Gastrocnemius medialis (tissue), 4 donors: ENCODE results near the gene RIOK2.

Source experiments
- POLR2A ChIP-seq, 2 donors: fragments of 450-650 bp; IDR thresholded peaks; one replicate each; pipeline ENCODE4 v1.6.1; 2017; ENCODE audit warnings: antibody characterized with exemption in 2 of 2, mild to moderate bottlenecking in 2 of 2, moderate library complexity in 2 of 2
- TF ChIP-seq, protein P1 (sequence below), 5 experiments: fragments of 450-650 bp in 3 of 5; fragments of 200-600 bp in 2 of 5; sonication (generic) in 2 of 5; IDR thresholded peaks in 4 of 5; conservative IDR thresholded peaks in 1 of 5; 1 replicate in 4 of 5; 2 replicates in 1 of 5; pipeline ENCODE4 v1.5.1; 2016 to 2019; ENCODE audit warnings: antibody characterized with exemption in 5 of 5, mild to moderate bottlenecking in 3 of 5, moderate library complexity in 3 of 5

DNA sequence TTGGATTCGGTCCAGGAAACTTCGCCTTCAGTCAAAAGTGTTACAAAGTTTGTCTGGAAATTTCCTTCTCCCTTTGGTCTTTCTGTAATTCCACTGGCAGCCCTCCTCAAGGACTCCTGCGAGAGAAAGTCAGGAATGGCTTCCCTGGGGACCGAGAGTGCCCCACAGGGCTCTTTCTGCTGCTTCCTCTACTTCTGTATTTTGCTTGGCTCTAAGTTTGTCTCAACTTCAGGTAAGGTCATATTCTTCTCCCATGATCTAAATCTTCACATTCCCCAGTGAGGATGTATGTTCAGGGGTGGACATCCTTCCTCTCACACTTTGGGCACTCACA, 10.3 kb upstream of the RIOK2 start:
- TF ChIP-seq, protein P1, sequence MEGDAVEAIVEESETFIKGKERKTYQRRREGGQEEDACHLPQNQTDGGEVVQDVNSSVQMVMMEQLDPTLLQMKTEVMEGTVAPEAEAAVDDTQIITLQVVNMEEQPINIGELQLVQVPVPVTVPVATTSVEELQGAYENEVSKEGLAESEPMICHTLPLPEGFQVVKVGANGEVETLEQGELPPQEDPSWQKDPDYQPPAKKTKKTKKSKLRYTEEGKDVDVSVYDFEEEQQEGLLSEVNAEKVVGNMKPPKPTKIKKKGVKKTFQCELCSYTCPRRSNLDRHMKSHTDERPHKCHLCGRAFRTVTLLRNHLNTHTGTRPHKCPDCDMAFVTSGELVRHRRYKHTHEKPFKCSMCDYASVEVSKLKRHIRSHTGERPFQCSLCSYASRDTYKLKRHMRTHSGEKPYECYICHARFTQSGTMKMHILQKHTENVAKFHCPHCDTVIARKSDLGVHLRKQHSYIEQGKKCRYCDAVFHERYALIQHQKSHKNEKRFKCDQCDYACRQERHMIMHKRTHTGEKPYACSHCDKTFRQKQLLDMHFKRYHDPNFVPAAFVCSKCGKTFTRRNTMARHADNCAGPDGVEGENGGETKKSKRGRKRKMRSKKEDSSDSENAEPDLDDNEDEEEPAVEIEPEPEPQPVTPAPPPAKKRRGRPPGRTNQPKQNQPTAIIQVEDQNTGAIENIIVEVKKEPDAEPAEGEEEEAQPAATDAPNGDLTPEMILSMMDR (IDR thresholded peaks at IDR 0.05 in 4 of 5, conservative IDR thresholded peaks at IDR 0.05 in 1 of 5) = no peak
- TF ChIP-seq POLR2A (IDR thresholded peaks at IDR 0.05) = no peak
